Right forelimb (tissue), 1 donor: ENCODE data around the gene MON1B.
"Not testable (repeated sequence)": the region's sequence is repeated elsewhere in the genome, so short reads cannot be mapped to it uniquely, and the experiment has no call there.

Experiments
- DNase-seq: peaks from one replicate; pipeline ENCODE4 v3.0.0-alpha.2; 2018

Gene MON1B

GRCh38 chr16:77190478-77191258 lies at the start of gene MON1B:
MON1B (plus strand) TSS chr16:77191190; CDS start chr16:77191486, 296 bp downstream.
- peak; percentile 97 for DNase-seq

GRCh38 chr16:77143364-77143763 lies 47.6 kb upstream of the MON1B start:
- DNase-seq, result no peak

- DNase-seq, result no peak
Observed at GRCh38 chr16:77148121-77148520, 42.9 kb upstream of the MON1B start.

- DNase-seq, result no peak
Observed at GRCh38 chr16:77157346-77158058, 33.5 kb upstream of the MON1B start.

- no peak for DNase-seq
Observed at GRCh38 chr16:77158293-77158692, 32.7 kb upstream of the MON1B start.

GRCh38 chr16:77165006-77165405 lies 26.0 kb upstream of the MON1B start:
- DNase-seq, result no peak

GRCh38 chr16:77165536-77166236 lies 25.3 kb upstream of the MON1B start:
- DNase-seq, result not testable (repeated sequence)

GRCh38 chr16:77166726-77167125 lies 24.3 kb upstream of the MON1B start:
- no peak for DNase-seq

- no peak for DNase-seq
Observed at GRCh38 chr16:77168901-77169300, 22.1 kb upstream of the MON1B start.

- no peak for DNase-seq
Observed at GRCh38 chr16:77169650-77170236, 21.2 kb upstream of the MON1B start.

GRCh38 chr16:77170805-77171204 lies 20.2 kb upstream of the MON1B start:
- no peak for DNase-seq

GRCh38 chr16:77171745-77172635 lies 19.0 kb upstream of the MON1B start:
- no peak for DNase-seq

- DNase-seq, result no peak
Observed at GRCh38 chr16:77172951-77173350, 18.0 kb upstream of the MON1B start.

GRCh38 chr16:77183137-77183536 lies 7.9 kb upstream of the MON1B start:
- no peak for DNase-seq

- DNase-seq, result not testable (repeated sequence)
Observed at GRCh38 chr16:77186298-77186697, 4.7 kb upstream of the MON1B start.

- DNase-seq, result no peak
Observed at GRCh38 chr16:77190190-77190477, 856 bp upstream of the MON1B start.

- DNase-seq, result no peak
Observed at GRCh38 chr16:77191259-77191969, 424 bp downstream of the MON1B start.

GRCh38 chr16:77193377-77193776 lies 2.4 kb downstream of the MON1B start:
- DNase-seq, result no peak

- DNase-seq, result no peak
Observed at GRCh38 chr16:77194295-77195231, 3.6 kb downstream of the MON1B start.

- no peak for DNase-seq
Observed at GRCh38 chr16:77195411-77195810, 4.4 kb downstream of the MON1B start.

- DNase-seq, result no peak
Observed at GRCh38 chr16:77197747-77198146, 6.8 kb downstream of the MON1B start.
